ENCODE results near the gene SLAMF8.

Gene SLAMF8

DNA sequence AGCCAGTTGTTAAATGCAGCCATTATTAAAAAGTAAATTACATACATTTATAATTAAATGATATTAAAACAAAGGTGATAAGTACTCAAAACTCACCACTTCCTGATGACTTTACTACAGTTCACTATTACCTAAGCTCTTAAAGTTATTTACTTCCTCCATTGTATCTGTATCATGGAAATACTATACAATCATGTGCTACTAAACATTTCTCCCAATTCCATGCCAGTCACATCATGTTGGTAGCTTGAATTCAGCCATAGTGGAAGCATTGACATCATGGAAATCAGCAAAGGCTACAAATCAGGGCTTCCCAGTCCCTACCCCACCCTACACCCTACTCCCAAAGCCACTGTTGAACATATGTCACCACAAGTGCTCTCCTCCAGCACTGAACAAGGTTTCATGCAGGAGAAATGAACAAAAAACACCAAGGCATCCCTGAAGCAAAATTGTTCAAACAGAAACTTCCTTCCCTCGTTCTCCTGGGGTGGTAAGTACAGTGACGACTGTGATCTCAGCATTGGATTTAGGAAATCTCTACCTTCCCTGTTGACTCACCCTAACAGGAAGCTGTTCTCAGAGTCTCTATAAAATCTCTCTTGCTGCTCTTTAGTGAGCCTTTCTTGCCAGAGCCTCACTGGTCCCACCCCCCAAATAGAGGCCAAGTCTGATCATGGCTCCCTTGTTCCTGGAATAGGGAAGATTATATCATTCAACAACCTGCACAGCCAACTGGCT, 23.1 kb downstream of the SLAMF8 start:
- DNase-seq, result no peak

- DNase-seq, result no peak
These were observed 24.7 kb downstream of the SLAMF8 start for GRCh38 chr1:159851407-159851806.

GRCh38 chr1:159853417-159854115, 26.9 kb downstream of the SLAMF8 start:
- DNase-seq, result peak; percentile 58

GRCh38 chr1:159854116-159854692, 27.5 kb downstream of the SLAMF8 start:
- DNase-seq, result peak; percentile 68

- DNase-seq, result peak; percentile 70
These were observed 28.1 kb downstream of the SLAMF8 start for GRCh38 chr1:159854693-159855192.

DNA sequence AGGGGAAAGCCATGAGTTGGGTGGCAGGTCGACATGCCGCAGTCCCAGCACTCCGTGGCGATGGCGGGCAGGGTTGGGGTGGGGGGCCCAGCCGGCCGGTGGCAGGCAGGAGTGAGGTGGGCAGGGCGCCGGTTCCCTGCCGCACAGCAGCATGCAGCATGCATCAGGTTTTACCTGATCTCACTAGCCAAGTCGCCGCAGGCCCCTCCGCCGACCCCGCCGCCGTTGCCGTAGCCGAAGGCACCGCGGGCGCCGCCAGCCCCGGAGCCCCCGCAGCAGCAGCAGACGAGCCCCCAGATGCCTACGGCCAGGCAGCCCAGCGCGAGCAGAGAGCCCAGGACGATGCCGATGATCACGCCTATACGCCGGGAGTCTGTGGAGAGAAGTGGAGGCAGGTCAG, 29.0 kb downstream of the SLAMF8 start:
- DNase-seq, result no peak

GRCh38 chr1:159856576-159856975, 29.9 kb downstream of the SLAMF8 start:
- no peak for DNase-seq

DNA sequence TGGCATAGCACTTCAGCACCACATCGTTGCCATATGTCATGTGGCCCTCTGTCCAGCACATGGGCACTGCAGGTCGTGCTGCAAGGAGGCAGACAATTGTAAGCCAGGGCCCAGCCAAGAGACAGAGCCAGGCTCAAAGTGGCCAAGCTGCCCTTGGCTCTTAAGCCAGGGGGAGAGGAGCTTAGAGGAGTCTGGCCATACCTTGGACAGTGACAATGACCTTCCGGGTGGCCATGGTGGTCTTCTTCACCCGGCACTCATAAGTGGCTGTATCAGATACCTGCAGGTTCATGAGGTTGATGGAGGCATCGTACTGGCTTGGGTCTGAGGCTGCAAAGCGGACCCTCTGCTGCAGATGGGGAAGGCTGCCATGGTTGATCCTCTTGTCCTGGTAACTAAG, 31.2 kb downstream of the SLAMF8 start:
- no peak for DNase-seq

- no peak for DNase-seq
These were observed 33.2 kb downstream of the SLAMF8 start for GRCh38 chr1:159859767-159860322.

DNA sequence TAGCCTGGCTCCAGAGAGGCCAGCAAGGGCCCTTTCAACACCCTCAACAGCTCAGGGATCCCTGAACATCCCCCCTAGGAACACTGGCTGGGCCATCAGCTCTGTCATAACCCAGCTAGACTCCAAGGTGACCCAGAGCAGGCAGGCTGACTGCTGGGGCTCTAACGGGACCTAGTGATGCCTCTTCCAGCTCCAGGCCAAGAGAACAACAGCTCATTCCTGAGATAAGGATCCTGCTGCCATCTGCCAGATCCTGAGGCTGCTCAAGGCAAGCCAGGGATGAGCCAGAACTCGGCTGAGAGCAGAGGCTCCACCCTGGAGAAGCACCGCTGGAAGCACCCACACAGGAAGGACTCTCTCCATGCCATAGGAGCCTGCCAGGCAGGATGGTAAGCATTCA, 33.8 kb downstream of the SLAMF8 start:
- no peak for DNase-seq

GRCh38 chr1:159861218-159861617, 34.5 kb downstream of the SLAMF8 start:
- no peak for DNase-seq

- DNase-seq, result no peak
These were observed 35.4 kb downstream of the SLAMF8 start for GRCh38 chr1:159862031-159862430.

DNA sequence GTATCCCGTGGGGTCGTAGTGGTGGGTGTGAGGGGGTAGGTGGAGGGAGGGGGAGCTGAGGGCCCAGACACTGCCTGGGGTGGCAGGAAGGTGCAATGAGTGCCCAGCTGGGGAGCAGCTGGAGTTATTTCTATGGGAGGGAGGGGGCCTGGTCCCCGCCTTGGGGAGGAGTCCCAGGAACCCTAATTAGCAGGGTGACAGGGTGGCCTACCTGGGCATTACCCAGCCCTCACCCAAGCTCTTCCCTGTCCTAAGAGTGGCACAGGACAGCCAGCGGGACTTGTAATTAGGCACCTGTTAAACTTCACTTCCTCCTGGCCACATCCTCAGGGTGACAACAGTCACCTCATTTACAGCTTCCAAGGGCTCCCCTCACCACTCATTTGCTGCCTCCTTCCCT, 35.9 kb downstream of the SLAMF8 start, which contains the start of gene VSIG8:
TSS of gene VSIG8 (minus strand) at position 101 of the 400 bp plus-strand sequence. CDS start 136 bp downstream, outside the sequence.
- DNase-seq, result no peak

- DNase-seq, result no peak
These were observed 37.6 kb downstream of the SLAMF8 start for GRCh38 chr1:159864262-159864661.

DNA sequence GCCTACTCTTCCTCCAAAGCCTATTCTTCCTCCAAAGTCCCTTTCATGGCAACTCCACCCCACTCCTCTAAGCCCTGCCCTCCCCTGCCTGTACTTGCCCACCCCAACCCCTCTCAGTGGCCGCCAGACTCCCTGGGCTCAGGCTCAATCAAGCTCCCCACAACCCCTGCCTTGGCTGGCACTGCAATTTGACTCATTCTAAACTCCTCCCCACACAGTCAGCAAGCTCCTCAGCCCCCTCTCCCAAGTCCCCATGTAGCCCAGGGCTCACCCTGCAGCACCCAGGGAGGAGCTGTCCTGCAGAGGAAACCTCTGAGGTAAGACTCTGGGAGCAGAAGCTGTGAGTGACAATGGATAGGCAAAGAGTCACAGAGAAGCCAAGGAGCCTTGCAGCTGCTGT, 39.4 kb downstream of the SLAMF8 start:
- no peak for DNase-seq

DNA sequence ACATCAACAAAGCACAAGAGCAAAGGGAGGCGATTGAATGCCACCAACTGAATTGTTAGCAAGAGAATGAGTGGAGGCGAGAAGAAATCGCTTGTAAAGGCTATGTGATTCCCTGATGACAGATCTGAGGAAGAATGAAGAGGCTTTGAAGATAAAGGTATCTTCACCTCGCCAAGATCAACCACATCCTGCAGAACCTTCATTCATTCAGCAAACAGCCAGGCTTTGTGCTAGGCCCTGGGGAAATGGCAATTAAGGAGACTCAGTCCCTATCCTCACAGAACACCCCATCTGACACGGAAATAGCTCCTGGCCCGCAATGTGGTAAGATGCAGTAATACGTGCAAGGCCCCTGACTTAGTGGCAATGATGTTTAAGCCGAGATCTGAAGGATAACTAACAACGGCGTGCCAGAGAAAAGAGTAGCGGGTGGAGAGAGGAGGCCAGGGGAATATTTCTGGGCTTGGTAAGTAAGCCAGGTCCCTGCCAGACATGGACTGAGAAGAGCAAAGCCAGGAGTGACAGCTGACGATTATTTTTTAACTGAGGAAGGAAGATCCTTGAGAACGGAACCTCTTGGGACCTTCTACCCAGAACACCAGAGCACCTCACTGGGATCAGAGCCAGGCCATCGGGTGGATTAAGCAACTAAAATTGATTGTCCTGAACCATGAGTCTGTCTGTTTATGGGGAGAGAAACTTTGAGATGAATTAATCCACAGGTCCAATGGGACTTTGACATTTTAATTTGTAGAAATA, 40.4 kb downstream of the SLAMF8 start:
- DNase-seq, result no peak

DNA sequence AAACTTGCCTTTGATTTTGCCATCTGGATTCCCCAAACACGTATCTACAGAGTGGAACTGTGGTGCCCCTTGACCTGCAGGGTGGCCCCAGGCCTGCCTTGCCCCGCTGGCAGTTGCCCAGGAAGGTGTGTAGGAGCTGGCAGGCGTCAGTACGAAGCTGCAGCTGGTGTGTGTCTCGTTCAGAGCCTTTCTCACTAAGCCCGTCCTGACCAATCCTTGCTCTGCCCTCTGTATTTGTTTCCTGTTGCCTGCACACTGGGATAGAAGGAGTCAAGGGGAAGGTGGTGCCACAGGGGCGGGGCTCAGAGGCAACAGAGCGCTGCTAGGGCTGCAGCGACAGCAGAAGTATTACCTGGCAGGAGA, 41.0 kb downstream of the SLAMF8 start:
- peak; percentile 90 for DNase-seq

DNA sequence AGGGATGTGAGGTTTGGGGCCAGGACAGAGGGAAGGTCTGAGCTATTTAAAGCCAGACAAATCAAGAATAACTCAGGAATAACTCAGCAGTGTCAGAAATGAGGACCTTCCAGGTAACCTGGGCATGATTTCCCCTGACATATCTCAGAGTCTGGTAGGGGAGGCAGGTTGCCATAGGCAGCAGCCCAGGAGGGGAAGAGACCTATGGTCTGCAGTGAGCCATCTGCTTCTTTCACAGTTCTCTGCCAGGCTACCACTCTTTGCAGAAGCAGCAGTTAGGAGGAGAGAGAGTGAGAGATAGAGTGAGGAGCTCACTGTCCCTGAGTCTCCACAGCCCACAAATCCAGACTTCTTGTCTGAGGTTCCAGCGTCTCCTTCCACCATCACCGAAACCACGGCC, 42.1 kb downstream of the SLAMF8 start:
- no peak for DNase-seq

DNA sequence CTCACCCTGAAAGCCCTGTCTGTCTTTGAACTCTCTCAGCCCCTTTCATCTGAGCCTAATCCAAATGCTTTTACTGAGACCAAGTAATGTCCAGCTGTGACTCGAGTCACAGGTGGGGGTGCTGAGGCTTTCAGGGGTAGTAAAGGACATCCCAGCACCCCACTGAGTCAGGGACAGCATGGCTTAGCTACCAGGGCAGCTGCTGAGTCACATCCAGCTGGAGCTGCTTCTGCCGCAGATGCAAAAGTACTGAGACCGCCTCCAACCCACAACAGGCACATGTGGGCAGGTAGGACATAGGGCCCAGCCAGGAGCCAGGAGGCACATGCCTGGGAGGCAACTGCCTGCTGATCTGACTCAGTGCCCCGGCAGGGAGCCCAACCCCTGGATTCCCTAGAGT, 42.5 kb downstream of the SLAMF8 start:
- DNase-seq, result no peak

- no peak for DNase-seq
These were observed 42.9 kb downstream of the SLAMF8 start for GRCh38 chr1:159869607-159870006.

- no peak for DNase-seq
These were observed 44.0 kb downstream of the SLAMF8 start for GRCh38 chr1:159870704-159871103.

GRCh38 chr1:159872891-159873290, 46.2 kb downstream of the SLAMF8 start:
- no peak for DNase-seq
